ENCODE data around the gene ACTRT2.

Gene ACTRT2

GRCh38 chr1:3018576-3018975 lies 2.7 kb upstream of the ACTRT2 start:
- DNase-seq, result no peak

GRCh38 chr1:3019007-3019515 lies 2.2 kb upstream of the ACTRT2 start:
- no peak for DNase-seq

- DNase-seq, result no peak
Observed at GRCh38 chr1:3019516-3020051, 1.7 kb upstream of the ACTRT2 start.

- no peak for DNase-seq
Observed at GRCh38 chr1:3020263-3020909, 881 bp upstream of the ACTRT2 start.

- DNase-seq, result no peak
Observed at GRCh38 chr1:3021801-3022401, 634 bp downstream of the ACTRT2 start.

- DNase-seq, result no peak
Observed at GRCh38 chr1:3022511-3022973, 1.3 kb downstream of the ACTRT2 start.

- DNase-seq, result no peak
Observed at GRCh38 chr1:3022976-3023375, 1.7 kb downstream of the ACTRT2 start.

GRCh38 chr1:3024019-3024418 lies 2.8 kb downstream of the ACTRT2 start:
- no peak for DNase-seq

- no peak for DNase-seq
Observed at GRCh38 chr1:3024588-3024987, 3.3 kb downstream of the ACTRT2 start.

GRCh38 chr1:3026124-3026523 lies 4.9 kb downstream of the ACTRT2 start:
- DNase-seq, result no peak

GRCh38 chr1:3026581-3027391 lies 5.5 kb downstream of the ACTRT2 start:
- DNase-seq, result no peak

GRCh38 chr1:3027611-3028371 lies 6.5 kb downstream of the ACTRT2 start:
- DNase-seq, result no peak

- no peak for DNase-seq
Observed at GRCh38 chr1:3028531-3029282, 7.4 kb downstream of the ACTRT2 start.

GRCh38 chr1:3029481-3029961 lies 8.3 kb downstream of the ACTRT2 start:
- DNase-seq, result no peak

GRCh38 chr1:3029991-3030662 lies 8.9 kb downstream of the ACTRT2 start:
- no peak for DNase-seq

- no peak for DNase-seq
Observed at GRCh38 chr1:3030663-3031381, 9.6 kb downstream of the ACTRT2 start.

GRCh38 chr1:3031401-3032221 lies 10.3 kb downstream of the ACTRT2 start:
- no peak for DNase-seq

GRCh38 chr1:3032371-3033039 lies 11.2 kb downstream of the ACTRT2 start:
- no peak for DNase-seq
